ENCODE results near the gene FAM186B.
A peak's percentile ranks its signal among the peaks of the same experiment; 100 is the strongest.

FAM186B gene

GRCh38 chr12:49567611-49568441 lies 37.6 kb downstream of the FAM186B start, which contains the start of gene MCRS1:
MCRS1 (minus strand) TSS chr12:49568142; CDS start chr12:49566731, 1,411 bp downstream.
- DNase-seq, result peak; percentile 91 to 94

GRCh38 chr12:49567302-49567610 lies 38.2 kb downstream of the FAM186B start:
- DNase-seq, result no peak

DNA sequence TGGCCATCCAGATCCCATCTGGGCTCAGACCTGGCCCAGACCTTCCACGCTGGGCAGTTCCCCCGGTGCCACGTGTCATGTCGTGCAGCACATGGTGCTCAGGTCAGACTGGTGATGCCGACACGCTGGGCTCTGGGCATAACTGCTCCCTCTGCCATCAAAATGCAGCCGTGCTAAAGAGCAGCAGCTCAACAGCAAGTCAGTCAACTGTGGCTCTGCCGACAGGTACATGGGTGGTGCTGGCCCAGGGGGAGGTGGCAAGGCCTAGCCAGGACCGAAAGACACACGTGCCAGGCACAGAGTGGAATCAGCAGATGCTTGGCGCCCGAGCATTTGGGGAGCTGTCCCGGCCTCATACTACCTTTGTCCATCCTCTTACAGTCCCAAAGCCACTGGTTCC lies 39.1 kb downstream of the FAM186B start:
- DNase-seq, result no peak

DNA sequence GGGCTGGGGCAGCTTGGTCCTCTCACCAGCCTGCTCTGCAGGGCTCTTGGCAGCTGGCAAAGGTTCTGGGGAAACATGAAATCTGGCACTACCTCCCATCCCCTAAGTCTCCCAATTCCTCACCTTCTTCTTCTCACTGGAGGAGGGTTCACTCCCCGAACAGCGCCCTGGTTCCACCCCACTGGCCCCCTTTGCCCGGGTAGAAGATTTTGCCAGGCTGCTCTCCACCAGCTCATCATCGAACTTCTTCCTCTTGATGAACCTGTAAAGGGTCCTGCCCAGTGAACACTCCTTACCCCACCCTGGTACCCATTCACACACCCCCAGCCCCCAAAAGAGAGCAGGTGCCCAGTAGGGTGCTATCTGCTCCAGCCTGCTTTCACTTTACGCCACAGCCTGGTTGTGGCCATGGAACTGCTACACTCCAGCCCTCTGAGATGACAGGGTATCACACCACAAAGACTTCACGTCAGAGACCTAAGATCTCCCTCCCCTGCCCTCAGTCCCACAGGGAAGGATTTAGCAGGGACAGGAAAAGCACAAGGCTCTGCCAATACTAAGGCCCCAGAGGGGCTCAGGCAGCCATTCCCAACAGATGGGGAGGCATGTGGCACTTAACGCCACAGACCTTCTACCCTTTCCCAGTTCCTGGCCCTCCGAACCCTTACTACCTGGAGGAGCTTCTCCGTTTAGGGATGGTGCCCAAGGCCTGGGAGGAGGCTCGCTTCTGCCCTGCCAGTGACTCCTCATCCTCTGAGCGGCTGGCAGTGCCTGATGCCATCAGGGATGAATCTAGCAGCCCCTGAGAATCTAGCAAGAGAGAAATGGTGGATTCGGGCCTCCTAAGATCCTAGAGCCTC lies 39.8 kb downstream of the FAM186B start:
- no peak for DNase-seq

DNA sequence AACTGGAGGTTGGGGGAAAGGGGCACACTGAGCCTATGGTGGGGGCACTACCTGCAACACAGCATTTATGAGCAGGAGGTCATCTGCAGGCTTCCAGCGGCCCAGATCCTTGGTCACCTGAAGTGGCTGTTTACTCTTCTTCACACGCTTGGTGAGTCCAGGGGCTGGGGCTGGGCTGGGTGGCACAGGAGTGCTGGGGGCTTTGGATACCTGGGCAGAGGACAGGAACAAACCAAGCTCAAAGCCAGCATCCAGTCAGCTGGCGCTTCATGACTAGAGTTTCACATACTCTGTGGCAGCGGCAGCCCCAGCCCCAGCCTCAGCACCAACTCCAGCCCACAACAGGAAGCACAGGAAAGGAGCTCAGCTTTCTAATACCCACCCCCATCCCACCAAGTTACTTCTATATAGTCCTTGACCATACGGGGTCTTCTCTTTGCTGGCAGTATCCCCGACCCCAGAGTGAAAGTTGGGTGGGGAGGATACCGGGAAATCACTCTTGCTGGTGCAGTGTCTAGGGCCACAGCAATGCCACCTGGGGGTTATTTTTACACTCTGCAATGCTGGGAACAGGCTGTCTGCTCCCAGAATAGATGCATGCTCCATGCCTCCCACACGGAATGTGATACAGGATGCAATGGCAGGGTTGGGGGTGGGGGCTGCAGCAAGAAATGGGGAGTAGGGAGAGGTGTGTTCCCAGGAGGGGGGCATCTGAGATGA lies 40.6 kb downstream of the FAM186B start:
- no peak for DNase-seq

- no peak for DNase-seq
Observed at GRCh38 chr12:49563951-49564685, 41.3 kb downstream of the FAM186B start.

GRCh38 chr12:49562831-49563230 lies 42.6 kb downstream of the FAM186B start:
- DNase-seq, result no peak

- no peak for DNase-seq
Observed at GRCh38 chr12:49562233-49562632, 43.2 kb downstream of the FAM186B start.

DNA sequence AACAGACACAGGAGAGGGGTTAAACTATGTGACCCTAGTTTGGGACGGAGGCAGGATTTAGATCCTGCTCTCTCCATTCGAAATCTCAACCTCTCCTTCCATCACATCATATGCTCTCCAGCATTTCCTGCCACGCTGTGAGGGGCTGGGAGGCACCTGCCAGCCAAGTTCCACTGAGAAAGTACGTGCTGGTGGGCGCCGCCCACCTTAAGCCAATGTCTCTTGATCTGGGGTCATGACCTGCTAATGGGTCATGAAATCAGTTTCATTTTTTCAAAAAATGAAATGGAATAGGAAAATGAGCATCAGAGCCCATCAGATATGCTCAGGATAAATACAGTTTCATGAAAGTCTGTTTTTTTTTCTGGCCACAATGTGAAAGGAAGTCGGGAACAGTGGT lies 44.7 kb downstream of the FAM186B start:
- no peak for DNase-seq

DNA sequence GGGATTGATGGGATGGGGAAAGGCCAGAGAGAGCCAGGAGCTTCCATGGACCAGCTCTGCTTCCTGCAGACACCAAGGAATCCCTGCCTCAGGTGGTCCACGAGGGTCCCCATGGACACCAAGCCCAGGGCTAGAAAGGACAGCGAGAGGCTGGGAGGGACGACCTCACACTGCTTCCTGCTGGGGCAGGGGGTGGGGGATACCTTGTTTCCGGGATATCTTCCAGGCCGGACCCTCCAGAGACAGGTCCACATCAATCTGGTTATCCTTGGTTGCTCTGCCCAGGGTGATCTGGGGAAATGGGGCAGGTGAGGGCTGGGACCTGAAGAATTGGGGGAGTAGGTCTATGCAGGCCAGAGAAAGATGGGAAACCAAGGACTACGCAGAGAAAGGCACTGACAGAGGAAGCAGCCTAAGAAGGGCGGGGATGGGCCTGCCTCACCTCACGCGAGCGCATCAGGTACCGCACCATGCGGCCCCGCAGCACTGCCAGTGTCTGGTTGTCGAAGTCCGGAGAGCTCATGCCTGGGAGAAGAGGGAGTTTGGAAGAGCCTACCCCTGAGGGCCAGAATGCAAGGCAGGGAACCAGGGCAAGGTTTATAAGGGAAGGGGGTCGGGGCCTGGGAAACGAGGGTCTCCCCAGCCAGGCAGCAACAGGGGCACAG lies 46.3 kb downstream of the FAM186B start:
- DNase-seq, result no peak

DNA sequence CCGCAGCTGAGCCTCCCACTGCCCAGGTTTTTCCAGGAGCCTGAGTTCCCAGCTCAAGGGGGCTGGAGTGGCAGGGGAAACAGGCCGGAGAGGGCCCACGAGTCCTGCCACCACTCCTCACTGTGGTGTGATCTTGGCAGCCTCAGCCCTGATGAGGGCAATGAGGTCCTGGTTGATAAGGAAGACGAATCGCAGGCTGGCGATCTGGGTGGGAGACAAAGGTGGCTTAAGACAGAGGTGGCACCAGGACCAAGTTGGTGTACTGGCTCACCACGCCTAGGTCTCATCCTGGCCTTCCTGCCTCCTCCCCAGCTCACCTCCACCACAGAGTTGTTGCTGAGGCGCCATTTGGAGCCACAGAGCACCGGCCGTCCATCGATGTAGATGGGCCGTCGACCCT lies 46.9 kb downstream of the FAM186B start:
- no peak for DNase-seq

- no peak for DNase-seq
Observed at GRCh38 chr12:49557917-49558215, 47.6 kb downstream of the FAM186B start.

- no peak for DNase-seq
Observed at GRCh38 chr12:49557187-49557916, 48.1 kb downstream of the FAM186B start.

GRCh38 chr12:49556391-49557186 lies 48.9 kb downstream of the FAM186B start:
- no peak for DNase-seq

GRCh38 chr12:49555631-49556390 lies 49.6 kb downstream of the FAM186B start:
- no peak for DNase-seq

- no peak for DNase-seq
Observed at GRCh38 chr12:49554266-49554665, 51.2 kb downstream of the FAM186B start.

DNA sequence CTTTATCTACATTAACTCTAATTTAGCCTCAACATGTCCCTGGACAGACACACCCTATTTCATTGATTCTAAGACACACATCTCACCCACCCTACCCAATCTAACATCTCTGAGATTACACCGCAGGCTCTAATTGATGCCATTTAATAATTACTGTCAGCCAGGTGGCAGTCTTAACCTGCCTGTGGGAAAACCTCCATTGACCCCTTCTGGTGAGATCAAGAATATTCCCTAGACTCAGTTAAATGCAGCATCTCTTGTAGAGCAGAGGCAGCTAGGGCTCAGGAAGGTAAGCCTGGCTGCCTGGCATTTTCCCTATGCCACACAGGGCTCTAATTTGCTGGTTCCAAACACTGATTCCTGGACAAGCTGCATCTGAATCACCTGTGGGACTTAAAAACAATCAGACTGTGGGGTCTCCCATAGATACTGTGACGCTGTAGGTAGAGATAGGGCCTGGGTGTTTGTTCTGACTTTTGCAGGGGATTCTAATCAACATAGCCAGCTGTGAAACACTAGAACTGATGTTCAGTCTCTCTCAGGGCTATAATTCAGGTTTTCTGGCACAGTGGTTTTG lies 51.8 kb downstream of the FAM186B start:
- DNase-seq, result no peak

DNA sequence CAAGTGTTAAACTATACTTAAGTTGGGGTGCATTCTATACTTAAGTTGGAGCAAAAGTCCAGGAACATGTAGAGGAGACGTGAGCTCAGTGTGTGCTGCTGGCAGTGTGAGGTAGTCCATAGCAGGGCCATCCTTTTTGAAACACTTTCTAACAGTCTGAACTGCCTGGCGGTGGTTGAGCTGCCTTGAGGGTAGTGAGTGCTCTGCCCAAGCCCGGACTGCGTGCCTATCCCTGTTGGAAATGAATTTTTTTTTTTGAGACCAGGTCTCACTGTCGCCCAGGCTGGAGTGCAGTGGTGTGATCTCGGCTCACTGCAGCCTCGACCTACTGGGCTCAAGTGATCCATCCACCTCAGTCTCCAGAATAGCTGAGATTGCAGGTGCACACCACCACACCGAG lies 52.5 kb downstream of the FAM186B start:
- DNase-seq, result no peak

- no peak for DNase-seq
Observed at GRCh38 chr12:49552425-49552824, 53.0 kb downstream of the FAM186B start.
